ENCODE measurements around the gene OPRL1. TPM values are rescaled to one million over a fixed set of nuclear protein-coding genes. Genes with fewer than 3 reads are reported as not detected.

The OPRL1 gene
- total RNA-seq, 1 experiment from 2014 or later = 3.9 TPM

GRCh38 chr20:64103871-64104666, 24.2 kb downstream of the OPRL1 start:
- TF ChIP-seq CTCF (IDR thresholded peaks at IDR 0.05) (no peak), SIN3A (IDR thresholded peaks at IDR 0.05; ENCODE audit: borderline replicate concordance, insufficient read depth, low read depth, low read length) (no peak), REST (IDR thresholded peaks at IDR 0.05; ENCODE audit: insufficient read depth in 1 of 2, low read depth in 2 of 2, low read length in 1 of 2) (no peak), TCF7L2 (IDR thresholded peaks at IDR 0.05; ENCODE audit: low read depth, low read length) (no peak), POLR2AphosphoS5 (IDR thresholded peaks at IDR 0.05; ENCODE audit: low read depth, low read length) (no peak)
- CTCF ChIA-PET = no interaction called here
- POLR2A ChIA-PET = no interaction called here

GRCh38 chr20:64104667-64105451, 25.0 kb downstream of the OPRL1 start:
- in situ Hi-C loops (cut with HindIII; ENCODE audit: low pct_unique_long_range_greater_than_20kb, low sequenced_read_pairs) = no loop called here
- BruUV-seq (replicated peaks) = no TSS peak

More at GRCh38 chr20:64103871-64104666, 24.2 kb downstream of the OPRL1 start:
- in situ Hi-C loops (cut with HindIII; ENCODE audit: low pct_unique_long_range_greater_than_20kb, low sequenced_read_pairs) = no loop called here
- ATAC-seq (no peak), DNase-seq (ENCODE audit: low read depth, low spot score) (no peak)
- Histone ChIP-seq H3K9me3 (ENCODE audit: control insufficient read depth, insufficient read depth, low read depth, low read length) (no peaks in the 10 kb centered on the region), H3K27me3 (ENCODE audit: control insufficient read depth, insufficient read depth, low read length) (no peaks in the 10 kb centered on the region), H3K36me3 (ENCODE audit: control insufficient read depth, insufficient read depth, low read length) (no peaks in the 10 kb centered on the region), H3K4me1 (ENCODE audit: control insufficient read depth, insufficient read depth, low read length) (no peaks in the 10 kb centered on the region), H3K27ac (ENCODE audit: low read length) (no peak overlapping the region), H3K4me3 (ENCODE audit: low read depth in 2 of 2, low read length in 2 of 2) (no peak overlapping the region)
- intact Hi-C loops (cut with micrococcal nuclease; ENCODE audit: unreplicated experiment) = no loop called here
- no TSS peak for BruUV-seq (replicated peaks)

More at GRCh38 chr20:64104667-64105451, 25.0 kb downstream of the OPRL1 start:
- ATAC-seq (no peak), DNase-seq (ENCODE audit: low read depth, low spot score) (no peak)
- no peaks in the 10 kb centered on the region for H3K4me1 ChIP-seq (ENCODE audit: control insufficient read depth, insufficient read depth, low read length)
- intact Hi-C loops (cut with micrococcal nuclease; ENCODE audit: unreplicated experiment) = no loop called here
- no peaks in the 10 kb centered on the region for H3K36me3 ChIP-seq (ENCODE audit: control insufficient read depth, insufficient read depth, low read length)
- H3K4me3 ChIP-seq (ENCODE audit: low read depth in 2 of 2, low read length in 2 of 2) = no peak overlapping the region
- H3K27me3 ChIP-seq (ENCODE audit: control insufficient read depth, insufficient read depth, low read length) = no peaks in the 10 kb centered on the region
- TF ChIP-seq CTCF (IDR thresholded peaks at IDR 0.05) (no peak), TCF7L2 (IDR thresholded peaks at IDR 0.05; ENCODE audit: low read depth, low read length) (no peak), SIN3A (IDR thresholded peaks at IDR 0.05; ENCODE audit: borderline replicate concordance, insufficient read depth, low read depth, low read length) (no peak), REST (IDR thresholded peaks at IDR 0.05; ENCODE audit: insufficient read depth in 1 of 2, low read depth in 2 of 2, low read length in 1 of 2) (no peak), POLR2AphosphoS5 (IDR thresholded peaks at IDR 0.05; ENCODE audit: low read depth, low read length) (no peak)
- POLR2A ChIA-PET = no interaction called here
- H3K9me3 ChIP-seq (ENCODE audit: control insufficient read depth, insufficient read depth, low read depth, low read length) = no peaks in the 10 kb centered on the region
- H3K27ac ChIP-seq (ENCODE audit: low read length) = no peak overlapping the region
- CTCF ChIA-PET = no interaction called here

All from Panc1 (cell line).